Choroid plexus epithelial cell (primary cell): ENCODE results near the gene MMS19.

Experiments used
- DNase-seq: peaks from one replicate; pipeline ENCODE4 v3.0.0-alpha.2; 2010; ENCODE audit warnings: low read depth
- H3K4me3 ChIP-seq: 2 replicates; pipeline ENCODE4 v1.5.1; 2011; ENCODE audit warnings: low read depth, mild to moderate bottlenecking, control low read depth, low read length, moderate library complexity
- CTCF ChIP-seq: conservative IDR thresholded peaks from 2 replicates; pipeline ENCODE4 v1.5.1; 2011; ENCODE audit warnings: low read depth, mild to moderate bottlenecking, control low read depth, inconsistent platforms, low read length, moderate library complexity

The MMS19 gene

GRCh38 chr10:97454330-97455036 lies 43.7 kb downstream of the MMS19 start:
- H3K4me3 ChIP-seq = no peak overlapping the region
- TF ChIP-seq CTCF = no peak
- DNase-seq = peak; percentile 71

GRCh38 chr10:97452352-97452751 lies 45.9 kb downstream of the MMS19 start:
- DNase-seq = no peak
- no peak for TF ChIP-seq CTCF
- H3K4me3 ChIP-seq = no peak overlapping the region

- H3K4me3 ChIP-seq = no peak overlapping the region
- DNase-seq = no peak
- no peak for TF ChIP-seq CTCF
Observed at GRCh38 chr10:97451605-97452004, 46.6 kb downstream of the MMS19 start.

GRCh38 chr10:97450828-97451227 lies 47.4 kb downstream of the MMS19 start:
- no peak for TF ChIP-seq CTCF
- no peak overlapping the region for H3K4me3 ChIP-seq
- no peak for DNase-seq

GRCh38 chr10:97445722-97446639 lies 52.2 kb downstream of the MMS19 start, which contains the start of the genes EXOSC1 and ZDHHC16:
TSS of gene EXOSC1 (minus strand) at chr10:97446006. CDS start at chr10:97445985, 21 bp downstream.
TSS of gene ZDHHC16 (plus strand) at chr10:97446175. CDS start at chr10:97451676, 5,501 bp downstream.
- peak within 1 kb of the TSS; percentile 69 for H3K4me3 ChIP-seq
- peak; percentile 21 for TF ChIP-seq CTCF
- peak; percentile 97 for DNase-seq

GRCh38 chr10:97445357-97445721 lies 52.9 kb downstream of the MMS19 start:
- no peak for TF ChIP-seq CTCF
- DNase-seq = no peak
- H3K4me3 ChIP-seq = peak overlapping the region; percentile 69

GRCh38 chr10:97444212-97444611 lies 54.0 kb downstream of the MMS19 start:
- H3K4me3 ChIP-seq = no peak overlapping the region
- no peak for TF ChIP-seq CTCF
- DNase-seq = no peak
